Renal cortex interstitium (tissue), 11 donors: Measurements from ENCODE around the gene PDGFB. TPM values are rescaled to one million over a fixed set of nuclear protein-coding genes. Genes with fewer than 3 reads are reported as not detected.

ENCODE experiments used
- DNase-seq, 11 donors: peaks; one replicate each; pipeline ENCODE4 v3.0.0-alpha.2; 2013; ENCODE audit warnings: low read depth in 9 of 11, low spot score in 4 of 11; ENCODE audit errors: extremely low read depth in 1 of 11
- polyA plus RNA-seq, 3 donors: library from polyadenylated mRNA; unstranded; fragments of 120-200 nt; gene quantifications; one replicate each; pipeline ENCODE4 v1.2.1, GENCODE V29; 2013; ENCODE audit not compliant: insufficient read length in 3 of 3

Gene PDGFB
- polyA plus RNA-seq, 3 donors = 11.3 to 15.9 (median 15.6) TPM

DNA sequence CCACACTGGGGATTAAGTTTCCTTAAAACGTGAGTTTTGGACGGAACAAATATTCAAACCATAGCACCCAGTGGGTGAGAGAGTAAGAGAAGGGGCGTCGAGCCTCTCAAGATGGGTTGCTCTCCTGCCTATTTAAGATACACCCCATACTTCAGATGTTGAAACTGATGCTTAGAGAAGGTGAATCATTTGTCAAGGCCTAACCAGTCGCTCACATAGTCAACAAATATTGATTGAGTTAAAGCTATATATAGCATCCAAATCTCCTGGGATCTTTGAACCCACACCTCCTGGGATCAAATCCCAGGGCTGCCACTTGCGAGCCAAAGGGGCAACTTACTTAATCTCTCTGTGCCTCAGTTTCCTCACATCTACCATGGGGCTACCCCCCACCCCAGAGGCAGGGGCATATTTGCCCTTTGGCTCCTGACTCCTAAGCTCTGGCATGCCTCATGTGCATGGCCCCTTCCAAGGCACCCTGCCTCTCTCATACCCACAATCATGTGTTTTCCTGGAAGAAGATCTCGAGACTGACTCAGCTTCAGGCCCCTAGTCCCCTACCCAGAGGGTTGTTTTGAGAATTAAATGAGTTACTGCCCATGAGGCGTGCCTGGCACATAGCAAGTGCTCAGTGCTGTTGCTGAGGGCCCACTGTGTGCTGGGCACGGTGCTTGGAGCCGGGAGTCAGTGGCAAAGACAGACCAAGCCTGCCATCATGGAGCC lies 19.0 kb upstream of the PDGFB start:
- DNase-seq = no peak

GRCh38 chr22:39259666-39260065 lies 14.9 kb upstream of the PDGFB start:
- DNase-seq = no peak

GRCh38 chr22:39257901-39258475 lies 13.2 kb upstream of the PDGFB start:
- no peak for DNase-seq

- no peak for DNase-seq
Observed at GRCh38 chr22:39256979-39257378, 12.2 kb upstream of the PDGFB start.

GRCh38 chr22:39256186-39256552 lies 11.4 kb upstream of the PDGFB start:
- DNase-seq = no peak

DNA sequence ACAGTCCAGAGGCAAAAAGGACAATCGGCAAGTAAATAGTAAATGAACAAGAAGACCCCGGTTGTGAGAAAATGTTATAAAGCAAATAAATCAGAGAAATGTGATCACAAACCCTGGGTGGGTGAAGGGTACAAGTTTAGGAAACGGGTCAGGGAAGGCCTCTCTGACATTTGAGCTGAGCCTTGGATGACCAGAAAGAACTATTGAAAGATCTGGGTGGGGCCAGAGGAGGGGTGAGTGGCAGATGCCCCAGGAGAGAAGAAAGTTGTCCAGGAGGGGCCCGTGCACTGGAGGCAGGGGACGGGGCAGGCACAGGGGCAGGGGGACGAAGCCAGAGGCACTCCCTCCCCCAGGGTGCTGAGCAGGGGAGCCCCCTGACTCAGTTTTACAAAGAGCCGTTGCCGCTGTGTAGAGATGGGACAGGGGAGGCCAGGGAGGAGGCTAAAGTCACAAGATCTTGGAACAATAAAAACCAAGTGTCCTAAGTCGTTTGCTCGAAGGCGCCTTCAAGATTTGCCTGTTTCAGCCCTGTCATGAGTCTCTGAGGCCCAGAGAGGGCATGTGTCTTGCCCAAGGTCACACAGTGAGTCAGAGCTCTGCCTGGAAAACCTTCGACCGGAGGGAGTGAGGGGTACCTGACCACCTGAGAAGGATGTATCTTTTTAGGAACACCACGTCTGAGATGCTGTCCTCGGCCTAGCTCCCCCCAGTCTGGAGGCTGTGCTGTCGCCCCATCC lies 10.8 kb upstream of the PDGFB start:
- no peak for DNase-seq

GRCh38 chr22:39254789-39255298 lies 10.1 kb upstream of the PDGFB start:
- DNase-seq = no peak

- DNase-seq = no peak
Observed at GRCh38 chr22:39254122-39254521, 9.3 kb upstream of the PDGFB start.

- peak in 1 of 11 donors; percentile 73 for DNase-seq
Observed at GRCh38 chr22:39253435-39254070, 8.8 kb upstream of the PDGFB start.

DNA sequence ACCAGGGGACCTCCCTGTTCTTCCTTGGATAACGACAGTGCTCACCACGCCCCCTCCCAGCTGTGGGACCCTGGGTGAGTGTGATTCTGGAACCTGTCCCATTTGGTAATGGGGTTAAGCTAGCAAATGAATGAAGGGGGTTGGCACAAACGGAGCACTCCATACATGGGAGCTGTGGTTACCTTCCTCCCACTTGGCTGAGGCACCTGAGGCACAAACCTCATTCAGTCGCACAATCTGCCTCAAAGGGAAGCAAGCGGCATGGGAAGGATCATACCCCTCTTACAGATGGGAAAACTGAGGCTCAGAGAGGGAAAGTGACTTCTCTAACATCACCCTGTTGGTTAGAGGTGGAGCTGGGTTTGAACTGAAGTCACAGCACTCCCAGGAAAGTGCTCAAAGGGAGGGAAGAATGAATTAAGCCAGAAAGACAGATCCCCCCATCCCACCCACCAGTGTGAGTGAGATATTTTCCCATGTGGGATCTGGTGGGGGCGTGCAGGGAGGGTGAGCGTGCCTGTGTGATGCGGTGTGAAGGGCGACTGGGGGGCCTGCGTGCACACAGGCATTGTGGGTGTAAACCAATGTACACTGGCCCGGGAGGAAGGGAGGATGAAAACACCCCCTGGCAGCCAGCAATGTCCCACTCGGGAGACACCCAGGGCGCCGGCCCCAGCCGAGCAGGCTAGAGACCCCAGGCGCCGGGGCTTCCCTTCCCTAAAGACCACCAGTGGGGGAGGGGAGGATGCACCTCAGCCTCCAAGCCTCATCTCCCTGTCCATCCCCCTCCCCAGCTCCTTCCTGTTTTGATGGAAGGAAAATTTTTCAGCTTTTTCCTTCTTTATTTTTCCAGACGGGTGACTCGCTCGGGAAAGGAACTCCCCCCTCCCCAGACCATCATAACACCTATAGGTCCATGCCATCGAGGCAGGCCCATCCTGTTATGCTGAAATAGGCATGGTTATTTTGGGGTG lies 8.0 kb upstream of the PDGFB start:
- no peak for DNase-seq

GRCh38 chr22:39251762-39252460 lies 7.1 kb upstream of the PDGFB start:
- DNase-seq = no peak

DNA sequence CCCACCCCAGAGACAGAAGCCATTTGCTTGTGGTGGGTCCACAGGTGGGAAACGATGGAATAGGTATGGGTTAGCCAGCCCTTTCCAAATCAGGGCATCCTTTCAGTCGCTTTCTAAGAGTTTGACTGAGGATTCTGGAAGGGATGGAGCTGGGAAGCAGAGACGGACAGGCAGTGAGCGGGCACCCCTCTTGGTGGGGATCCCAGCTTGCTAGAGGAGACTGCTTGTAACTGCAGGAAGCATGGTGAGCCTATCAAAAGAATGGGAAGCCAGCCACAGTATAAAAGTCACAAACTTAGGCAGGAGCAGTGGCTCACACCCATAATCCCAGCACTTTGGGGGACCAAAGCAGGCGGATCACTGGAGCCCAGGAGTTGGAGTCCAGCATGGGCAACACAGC lies 6.1 kb upstream of the PDGFB start:
- no peak for DNase-seq

DNA sequence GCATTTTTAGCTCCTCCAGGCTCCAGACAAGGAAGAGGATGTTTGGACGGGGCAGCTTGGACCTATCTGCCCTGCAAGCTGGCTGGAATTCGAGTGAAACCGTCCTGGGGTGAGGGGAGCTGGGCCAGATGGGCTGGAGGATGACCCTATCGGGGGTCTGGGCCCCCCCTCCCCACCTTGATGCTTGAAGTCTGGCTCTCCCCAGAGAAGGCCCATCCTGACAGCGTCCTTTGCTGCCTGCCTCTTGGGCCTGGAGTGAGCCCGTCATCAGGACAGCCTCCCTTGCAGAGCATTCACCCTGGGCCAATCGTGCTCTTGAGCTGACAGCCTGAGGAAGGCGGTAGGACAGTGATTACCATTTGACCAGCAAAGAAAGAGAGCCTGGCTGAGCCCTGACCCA lies 5.3 kb upstream of the PDGFB start:
- no peak for DNase-seq

DNA sequence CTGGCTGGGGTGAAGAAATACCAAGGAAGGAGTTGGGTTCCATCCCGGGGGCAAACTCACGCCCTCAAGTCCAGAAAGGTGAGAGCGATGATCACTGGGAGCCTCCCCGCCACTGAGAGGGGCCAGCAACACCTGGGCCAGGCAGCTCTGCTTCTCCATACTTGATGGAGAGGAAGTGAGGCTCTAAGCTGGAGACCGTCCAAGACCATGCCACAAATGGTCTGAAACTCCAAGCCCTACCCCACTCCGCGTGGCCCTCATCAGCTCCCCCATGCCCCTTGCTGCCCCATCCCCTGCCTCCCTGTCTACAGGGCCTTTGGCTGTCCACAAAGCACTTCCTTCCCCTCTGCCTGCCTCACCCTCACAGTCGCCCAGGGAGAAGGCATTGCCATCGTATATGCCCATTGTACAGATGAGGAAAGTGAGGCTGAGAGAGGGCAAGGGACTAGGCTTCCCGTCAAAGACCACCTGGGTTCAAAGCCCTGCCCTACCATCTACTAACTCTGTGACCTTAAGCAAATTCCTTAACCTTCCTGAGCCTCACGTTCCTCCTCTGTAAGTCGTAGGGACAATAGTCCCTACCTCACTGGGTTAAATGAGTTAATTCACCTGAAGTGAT lies 4.4 kb upstream of the PDGFB start:
- no peak for DNase-seq

DNA sequence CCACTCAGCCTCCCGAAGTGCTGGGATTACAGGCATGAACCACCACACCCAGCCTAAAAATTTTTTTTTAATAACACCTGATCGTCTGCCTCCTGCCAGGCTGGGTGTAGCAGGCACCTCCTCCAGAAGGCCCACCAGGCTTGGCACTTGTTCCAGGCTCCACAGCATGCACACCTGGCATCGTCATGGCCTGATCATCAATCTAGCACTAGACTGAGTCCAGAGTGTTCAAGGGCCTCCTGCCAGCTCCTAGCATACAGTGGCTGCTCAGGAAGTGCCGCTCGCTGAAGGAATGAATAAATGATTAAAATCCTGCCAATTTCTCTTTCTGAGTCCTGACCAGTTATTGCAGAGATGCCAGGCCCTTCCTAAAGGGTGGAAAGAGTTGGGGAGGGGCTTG lies 3.5 kb upstream of the PDGFB start:
- no peak for DNase-seq

DNA sequence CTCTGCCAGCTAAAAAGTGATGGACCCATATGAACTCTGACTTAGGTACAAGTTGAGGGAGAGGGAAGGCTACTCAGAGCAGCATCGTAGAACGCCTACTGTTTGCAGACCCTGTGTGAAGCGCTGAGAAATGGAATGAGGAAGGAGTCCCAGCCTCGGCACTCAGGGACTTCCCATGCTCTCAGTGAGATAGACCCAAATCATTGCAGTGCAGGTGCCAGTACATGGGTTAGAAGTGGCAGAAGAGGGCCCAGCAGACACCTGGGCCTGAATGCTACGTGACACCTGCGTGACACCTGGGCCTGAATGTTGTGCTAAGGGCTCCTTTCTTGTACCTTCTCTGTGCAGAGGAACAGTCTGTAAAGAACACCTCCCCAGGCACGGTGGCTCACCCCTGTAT lies 2.6 kb upstream of the PDGFB start:
- DNase-seq = no peak

DNA sequence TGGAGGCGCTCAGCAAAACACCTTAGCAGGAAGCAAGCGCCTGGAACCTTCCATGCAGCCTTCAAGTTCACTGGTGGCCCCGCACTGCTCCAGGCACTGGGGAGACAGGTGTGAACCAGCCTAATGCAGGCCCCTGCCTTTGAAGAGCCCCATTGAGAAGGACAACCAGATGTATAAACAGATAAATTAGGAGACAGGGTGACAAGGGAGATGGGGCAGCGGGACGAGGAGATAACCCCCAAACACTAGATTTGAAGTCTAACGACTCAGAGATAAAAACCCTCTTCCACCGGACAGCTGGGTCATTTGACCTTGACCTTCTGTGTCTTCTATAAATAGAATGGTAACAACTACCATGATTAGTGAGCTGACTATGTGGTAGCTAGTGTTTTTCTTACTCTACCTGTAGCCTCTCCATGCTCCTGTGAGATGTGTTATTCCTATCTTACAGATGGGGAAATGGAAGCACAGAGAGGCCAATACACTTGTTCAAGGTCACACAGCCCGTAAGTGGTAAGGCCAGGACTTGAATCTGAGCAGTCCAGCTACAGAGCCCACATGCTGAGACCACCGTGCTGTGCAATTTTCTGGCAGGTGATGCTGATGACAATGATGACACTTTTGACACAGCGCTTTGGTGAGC lies 2.0 kb upstream of the PDGFB start:
- no peak for DNase-seq
